Keratinocyte (primary cell): ENCODE data around the gene SESN2. TPM values are rescaled to one million over a fixed set of nuclear protein-coding genes. Genes with fewer than 3 reads are reported as not detected.

Experiments used
- DNase-seq: peaks from one replicate; pipeline ENCODE4 v3.0.0-alpha.2; 2011; ENCODE audit warnings: low read depth, missing footprints, low spot score
- FAIRE-seq: peaks from 2 replicates; lab custom pipeline; 2011; peaks lifted over from hg19 to GRCh38; lab: Jason Lieb, UNC
- H2AFZ ChIP-seq: 2 replicates; pipeline ENCODE4 v1.6.0; 2012; ENCODE audit warnings: low read length, control low read depth, inconsistent platforms; ENCODE audit not compliant: control insufficient read depth
- H3K27ac ChIP-seq: 2 replicates; pipeline ENCODE4 v1.5.1; 2011; ENCODE audit warnings: low read length; ENCODE audit not compliant: control insufficient read depth, insufficient read depth
- H3K27me3 ChIP-seq: 3 replicates; pipeline ENCODE4 v1.6.0; 2011; ENCODE audit warnings: low read length; ENCODE audit not compliant: control insufficient read depth, insufficient read depth; ENCODE audit errors: extremely low read depth
- H3K36me3 ChIP-seq, 2 experiments: 2 replicates in 1 of 2; 3 replicates in 1 of 2; pipeline ENCODE4 v1.5.1; 2011; ENCODE audit warnings: low read length in 2 of 2, mild to moderate bottlenecking in 1 of 2; ENCODE audit not compliant: control insufficient read depth in 2 of 2, insufficient read depth in 2 of 2; ENCODE audit errors: extremely low read depth in 1 of 2
- H3K4me1 ChIP-seq: 3 replicates; pipeline ENCODE4 v1.5.1; 2011; ENCODE audit warnings: low read length; ENCODE audit not compliant: control insufficient read depth, insufficient read depth; ENCODE audit errors: extremely low read depth
- H3K4me2 ChIP-seq: 3 replicates; pipeline ENCODE4 v1.6.0; 2011; ENCODE audit warnings: low read depth, low read length; ENCODE audit not compliant: control insufficient read depth, insufficient read depth; ENCODE audit errors: extremely low read depth
- H3K4me3 ChIP-seq, 3 experiments: fragments of 200-600 bp in 1 of 3; sonication (generic) in 1 of 3; 2 replicates in 2 of 3; 3 replicates in 1 of 3; pipeline ENCODE4 v1.5.1; 2011 to 2016; ENCODE audit warnings: low read length in 3 of 3, mild to moderate bottlenecking in 3 of 3, control low read depth in 2 of 3, inconsistent platforms in 1 of 3, low read depth in 1 of 3, mixed read lengths in 1 of 3, mixed run types in 1 of 3, moderate library complexity in 1 of 3; ENCODE audit not compliant: control insufficient read depth in 2 of 3, insufficient read depth in 2 of 3; ENCODE audit errors: extremely low read depth in 1 of 3
- H3K79me2 ChIP-seq: 2 replicates; pipeline ENCODE4 v1.6.0; 2012; ENCODE audit warnings: low read length; ENCODE audit not compliant: control insufficient read depth, insufficient read depth
- H3K9ac ChIP-seq: 3 replicates; pipeline ENCODE4 v1.6.0; 2011; ENCODE audit warnings: low read length; ENCODE audit not compliant: control insufficient read depth, insufficient read depth; ENCODE audit errors: extremely low read depth
- H3K9me1 ChIP-seq: 3 replicates; pipeline ENCODE4 v1.6.0; 2011; ENCODE audit warnings: low read length; ENCODE audit not compliant: control insufficient read depth, insufficient read depth; ENCODE audit errors: extremely low read depth
- H3K9me3 ChIP-seq: 2 replicates; pipeline ENCODE4 v1.5.1; 2012; ENCODE audit warnings: low read depth, low read length; ENCODE audit not compliant: control insufficient read depth
- H4K20me1 ChIP-seq: 3 replicates; pipeline ENCODE4 v1.6.0; 2011; ENCODE audit warnings: low read length; ENCODE audit not compliant: control insufficient read depth, insufficient read depth; ENCODE audit errors: extremely low read depth
- CTCF ChIP-seq, 3 experiments: IDR thresholded peaks in 1 of 3; conservative IDR thresholded peaks in 1 of 3; optimal IDR thresholded peaks in 1 of 3; 2 replicates in 2 of 3; 3 replicates in 1 of 3; pipeline versions ENCODE3 to v1.5.1; 2011; ENCODE audit warnings: low read length in 3 of 3, mild to moderate bottlenecking in 3 of 3, moderate library complexity in 2 of 3, control low read depth in 1 of 3, inconsistent platforms in 1 of 3; ENCODE audit not compliant: insufficient read depth in 2 of 3; ENCODE audit errors: extremely low read depth in 1 of 3
- EZH2 ChIP-seq: IDR thresholded peaks from one replicate; pipeline ENCODE4 v1.6.1; 2012; ENCODE audit warnings: inconsistent platforms, mild to moderate bottlenecking, low read length, moderate library complexity
- dilution Hi-C: fragments of 300-500 bp; cut with MboI; formaldehyde crosslinking; loops from one replicate; pipeline ENCODE4 v1.7.0; 2020; ENCODE audit warnings: low sequenced_read_pairs; ENCODE audit not compliant: extremely low pct_ligation_motif_present
- polyA plus RNA-seq, 5 experiments: library from polyadenylated mRNA; depleted of rRNA in 3 of 5; stranded (reverse) in 3 of 5; stranded (forward) in 1 of 5; unstranded in 1 of 5; fragments of >200 nt; gene quantifications; 1 replicate in 1 of 5; 2 replicates in 3 of 5; 3 replicates in 1 of 5; pipeline versions ENCODE4 v1.2.1 to v1.2.3, GENCODE V29; 2011 to 2012; ENCODE audit warnings: missing spikeins in 2 of 5, low read depth in 1 of 5, low replicate concordance in 1 of 5

SESN2 gene
- polyA plus RNA-seq, 1 donor (not counting 4 experiments of a cell fraction or from before 2014, with no cell fraction given): 13.5 TPM

- DNase-seq (no peak), FAIRE-seq (no peak)
- dilution Hi-C loops: no loop called here
- no peaks in the 10 kb centered on the region for H3K27me3 ChIP-seq
- H2AFZ ChIP-seq: no peak overlapping the region
- H3K27ac ChIP-seq: no peak overlapping the region
- H3K9me1 ChIP-seq: peaks cover 3% of the 10 kb centered on the region
- no peak overlapping the region for H3K9ac ChIP-seq
- H3K4me2 ChIP-seq: no peak overlapping the region
- no peaks in the 10 kb centered on the region for H3K4me1 ChIP-seq
- H3K36me3 ChIP-seq: peaks cover 29 to 62% of the 10 kb centered on the region in 2 experiments
- H3K4me3 ChIP-seq: no peak overlapping the region
- H3K9me3 ChIP-seq: no peaks in the 10 kb centered on the region
- TF ChIP-seq EZH2 (no peak), CTCF (optimal IDR thresholded peaks at IDR 0.05 in 1 of 3, IDR thresholded peaks at IDR 0.05 in 1 of 3, conservative IDR thresholded peaks at IDR 0.05 in 1 of 3; ENCODE audit: extremely low read depth in 1 of 3, insufficient read depth in 2 of 3, low read length in 3 of 3) (no peak)
- H4K20me1 ChIP-seq: peaks cover 41% of the 10 kb centered on the region
- peaks cover 59% of the 10 kb centered on the region for H3K79me2 ChIP-seq
Measured at GRCh38 chr1:28269529-28269928, 10.2 kb downstream of the SESN2 start.

DNA sequence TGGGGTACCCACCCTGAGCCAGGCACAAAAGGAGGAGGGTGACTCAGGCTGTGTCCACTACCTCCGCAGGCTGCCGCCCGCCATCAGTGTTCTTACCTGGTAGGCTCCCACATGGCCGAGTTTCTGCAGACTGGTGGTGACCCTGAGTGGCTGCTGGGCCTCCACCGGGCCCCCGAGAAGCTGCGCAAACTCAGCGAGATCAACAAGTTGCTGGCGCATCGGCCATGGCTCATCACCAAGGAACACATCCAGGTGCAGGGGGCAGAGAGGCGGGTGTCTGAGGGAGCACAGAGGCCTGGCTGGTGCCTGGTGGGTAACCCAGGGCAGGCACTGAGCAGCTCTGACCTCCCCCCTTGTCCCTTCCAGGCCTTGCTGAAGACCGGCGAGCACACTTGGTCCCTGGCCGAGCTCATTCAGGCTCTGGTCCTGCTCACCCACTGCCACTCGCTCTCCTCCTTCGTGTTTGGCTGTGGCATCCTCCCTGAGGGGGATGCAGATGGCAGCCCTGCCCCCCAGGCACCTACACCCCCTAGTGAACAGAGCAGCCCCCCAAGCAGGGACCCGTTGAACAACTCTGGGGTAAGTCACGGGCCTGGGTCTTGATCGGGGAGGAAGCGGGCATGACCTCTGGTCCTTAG is 13.0 kb downstream of the SESN2 start:
- no peak for FAIRE-seq

More for the DNA sequence above, 13.0 kb downstream of the SESN2 start:
- dilution Hi-C loops: no loop called here
- TF ChIP-seq CTCF (optimal IDR thresholded peaks at IDR 0.05 in 1 of 3, IDR thresholded peaks at IDR 0.05 in 1 of 3, conservative IDR thresholded peaks at IDR 0.05 in 1 of 3; ENCODE audit: extremely low read depth in 1 of 3, insufficient read depth in 2 of 3, low read length in 3 of 3): no peak
- H3K9me3 ChIP-seq: no peaks in the 10 kb centered on the region
- H3K4me1 ChIP-seq: no peaks in the 10 kb centered on the region
- H2AFZ ChIP-seq: no peak overlapping the region
- no peaks in the 10 kb centered on the region for H3K27me3 ChIP-seq
- H3K4me2 ChIP-seq: no peak overlapping the region
- peaks cover 39 to 56% of the 10 kb centered on the region in 2 experiments for H3K36me3 ChIP-seq
- DNase-seq: no peak
- no peak overlapping the region for H3K4me3 ChIP-seq
- no peak overlapping the region for H3K27ac ChIP-seq
- peaks cover 32% of the 10 kb centered on the region for H3K79me2 ChIP-seq
- no peaks in the 10 kb centered on the region for H3K9me1 ChIP-seq
- peaks cover 24% of the 10 kb centered on the region for H4K20me1 ChIP-seq
- H3K9ac ChIP-seq: no peak overlapping the region
